DLD1 (cell line): ENCODE measurements around the gene TP53I13.
"Not testable (repeated sequence)": the region's sequence is repeated elsewhere in the genome, so short reads cannot be mapped to it uniquely, and the experiment has no call there.

Experiments used
- in situ Hi-C: cut with HindIII; loops from 2 replicates; pipeline ENCODE4 v1.10.0; 2017; ENCODE audit warnings: low sequenced_read_pairs

Gene TP53I13, protein sequence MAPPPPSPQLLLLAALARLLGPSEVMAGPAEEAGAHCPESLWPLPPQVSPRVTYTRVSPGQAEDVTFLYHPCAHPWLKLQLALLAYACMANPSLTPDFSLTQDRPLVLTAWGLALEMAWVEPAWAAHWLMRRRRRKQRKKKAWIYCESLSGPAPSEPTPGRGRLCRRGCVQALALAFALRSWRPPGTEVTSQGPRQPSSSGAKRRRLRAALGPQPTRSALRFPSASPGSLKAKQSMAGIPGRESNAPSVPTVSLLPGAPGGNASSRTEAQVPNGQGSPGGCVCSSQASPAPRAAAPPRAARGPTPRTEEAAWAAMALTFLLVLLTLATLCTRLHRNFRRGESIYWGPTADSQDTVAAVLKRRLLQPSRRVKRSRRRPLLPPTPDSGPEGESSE

DNA sequence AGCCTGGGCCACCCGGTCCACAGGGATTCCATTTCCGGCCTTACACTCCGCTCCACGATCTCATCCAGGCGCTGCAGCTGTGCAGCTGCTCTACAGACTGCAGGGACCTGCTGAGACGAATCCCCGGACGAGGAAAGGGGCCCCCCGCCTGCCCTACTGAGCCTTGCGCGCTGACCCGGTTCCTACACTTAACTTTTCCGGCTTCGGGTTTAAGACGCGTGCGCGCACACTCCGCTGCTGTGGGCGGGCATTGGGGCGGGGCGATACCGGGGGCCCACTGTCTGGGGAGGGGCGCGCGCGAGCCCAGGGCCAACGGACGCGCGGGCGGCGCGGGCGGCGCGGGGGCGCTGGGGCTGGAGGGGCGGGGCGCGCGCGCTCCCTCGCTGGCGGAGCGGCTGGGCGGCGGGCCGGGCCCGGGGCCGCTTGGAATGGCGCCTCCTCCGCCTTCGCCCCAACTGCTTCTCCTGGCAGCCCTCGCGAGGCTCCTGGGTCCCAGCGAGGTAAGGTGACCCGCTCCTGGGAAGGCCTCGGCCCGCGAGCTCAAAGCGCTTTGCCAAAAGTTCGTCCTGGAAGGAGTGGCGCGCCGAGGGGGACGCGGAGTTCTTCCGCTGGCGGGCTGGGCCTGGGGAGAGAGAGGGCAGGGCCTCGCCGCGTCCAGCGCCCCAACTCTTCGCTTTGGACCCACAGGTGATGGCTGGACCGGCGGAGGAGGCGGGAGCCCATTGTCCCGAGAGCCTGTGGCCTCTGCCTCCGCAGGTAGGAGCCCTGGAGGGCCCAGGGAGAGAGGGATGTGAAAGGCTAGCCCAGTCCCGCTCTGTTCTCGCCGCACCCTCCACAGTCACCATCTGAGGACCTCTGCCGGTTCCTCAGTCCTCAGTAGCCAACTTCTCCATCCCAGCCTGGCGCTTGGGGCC is at the start of gene TP53I13:
TP53I13 (plus strand) TSS at position 371 of the 914 bp plus-strand sequence; CDS start at position 429, 58 bp downstream.
- in situ Hi-C loops = no loop called here

DNA sequence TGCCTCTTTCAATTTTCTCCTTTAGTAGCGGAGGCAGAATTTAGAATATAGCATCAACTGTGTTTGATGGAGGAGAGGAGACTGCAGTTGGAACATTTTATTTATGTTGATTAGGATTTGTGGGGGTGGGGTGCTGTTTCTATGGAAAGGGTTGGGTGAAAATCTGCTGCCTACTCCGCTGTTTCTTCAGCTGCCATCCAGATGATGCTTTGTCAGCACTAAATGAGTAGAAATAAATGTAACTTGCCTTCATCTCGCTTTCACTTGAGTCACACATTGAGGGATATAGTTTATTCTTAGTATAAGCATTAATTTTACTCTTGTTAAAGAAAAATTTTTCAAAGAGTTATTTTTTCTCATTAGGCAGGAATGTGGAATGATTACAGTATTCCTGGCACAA is 43.8 kb upstream of the TP53I13 start:
- in situ Hi-C loops = no loop called here

DNA sequence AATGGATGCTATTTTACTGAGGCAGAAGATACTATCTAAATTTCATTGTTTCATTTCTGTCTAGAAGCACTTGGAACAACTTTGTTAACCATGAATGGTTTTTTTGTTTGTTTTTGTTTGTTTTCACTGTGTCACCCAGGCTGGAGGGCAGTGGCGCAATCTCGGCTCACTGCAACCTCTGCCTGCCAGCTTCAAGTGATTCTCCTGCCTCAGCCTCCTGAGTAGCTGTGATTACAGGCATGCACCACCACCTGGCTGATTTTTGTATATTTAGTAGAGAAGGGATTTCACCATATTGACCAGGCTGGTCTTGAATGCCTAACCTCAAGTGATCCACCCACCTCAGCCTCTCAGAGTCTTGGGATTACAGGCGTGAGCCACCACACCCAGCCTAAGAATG is 42.2 kb upstream of the TP53I13 start:
- in situ Hi-C loops = no loop called here

DNA sequence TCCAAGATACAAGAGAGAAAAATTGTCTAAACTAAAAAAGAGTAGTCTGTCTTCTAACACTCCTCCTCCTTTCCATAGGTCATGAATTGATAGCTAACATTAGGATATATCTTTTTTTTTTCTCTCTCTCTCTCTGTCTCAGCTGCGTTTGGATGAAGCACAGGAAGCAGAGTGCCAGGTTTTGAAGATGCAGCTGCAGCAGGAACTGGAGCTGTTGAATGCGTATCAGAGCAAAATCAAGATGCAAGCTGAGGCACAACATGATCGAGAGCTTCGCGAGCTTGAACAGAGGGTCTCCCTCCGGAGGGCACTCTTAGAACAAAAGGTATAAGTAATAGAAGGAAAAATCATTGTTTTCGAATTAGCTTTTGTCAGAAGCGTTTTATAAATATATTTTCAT is 34.5 kb upstream of the TP53I13 start:
- in situ Hi-C loops = no loop called here

DNA sequence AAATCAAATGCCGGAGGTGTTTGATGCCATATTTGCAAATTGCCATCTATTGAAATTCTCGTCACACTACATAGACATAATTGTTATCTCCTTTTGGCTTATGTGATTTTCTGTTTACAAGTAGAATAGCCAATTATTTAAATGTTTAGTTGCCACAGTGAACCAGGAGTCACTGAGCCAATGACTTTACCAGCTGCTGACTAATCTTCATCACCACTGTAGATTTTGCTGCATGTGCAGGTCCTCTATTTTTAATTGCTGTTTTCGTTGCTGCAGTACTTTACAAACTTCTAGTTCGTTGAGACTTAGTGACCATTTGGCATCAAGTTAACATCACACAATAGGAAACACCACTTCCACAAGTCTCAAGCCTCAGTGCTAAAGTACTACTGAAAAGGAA is 24.4 kb upstream of the TP53I13 start:
- in situ Hi-C loops = no loop called here

DNA sequence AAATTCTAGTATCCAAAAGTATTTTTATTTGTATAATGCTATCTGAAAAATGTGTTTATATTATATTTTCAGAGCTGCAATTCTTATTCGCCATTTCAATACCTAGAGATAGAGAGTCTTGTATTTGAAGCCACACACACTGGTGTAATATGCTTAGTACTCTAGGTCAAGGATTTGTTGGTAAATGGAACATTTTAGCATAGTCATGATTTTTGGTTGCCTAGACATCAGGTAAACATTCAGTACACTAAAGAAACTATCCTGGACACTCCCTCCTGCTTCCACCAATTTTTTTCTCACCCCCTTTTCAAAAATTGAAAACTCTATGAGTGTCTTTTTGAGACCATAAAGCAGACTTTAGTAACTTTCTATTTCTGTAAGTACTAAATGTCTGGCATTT is 22.4 kb upstream of the TP53I13 start:
- in situ Hi-C loops = no loop called here

DNA sequence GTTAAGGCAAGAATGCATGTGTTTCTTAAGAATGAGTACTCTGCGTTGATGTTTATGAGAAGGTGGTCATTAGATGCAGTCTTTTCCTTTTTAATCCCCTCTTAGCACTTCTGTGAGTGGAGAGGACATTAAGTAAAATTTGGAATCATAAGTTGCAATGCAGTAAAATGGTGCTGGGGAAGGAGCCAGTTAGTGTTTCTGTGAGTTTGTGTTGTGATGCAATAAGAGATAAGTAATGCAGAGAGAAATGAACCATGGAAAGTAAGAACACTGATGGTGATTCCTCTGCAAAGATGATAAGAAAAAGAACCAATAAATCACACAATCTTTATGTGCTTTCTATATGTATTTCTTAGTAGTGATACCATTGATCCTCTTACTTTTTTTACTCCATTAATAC is 21.7 kb upstream of the TP53I13 start:
- in situ Hi-C loops = no loop called here

DNA sequence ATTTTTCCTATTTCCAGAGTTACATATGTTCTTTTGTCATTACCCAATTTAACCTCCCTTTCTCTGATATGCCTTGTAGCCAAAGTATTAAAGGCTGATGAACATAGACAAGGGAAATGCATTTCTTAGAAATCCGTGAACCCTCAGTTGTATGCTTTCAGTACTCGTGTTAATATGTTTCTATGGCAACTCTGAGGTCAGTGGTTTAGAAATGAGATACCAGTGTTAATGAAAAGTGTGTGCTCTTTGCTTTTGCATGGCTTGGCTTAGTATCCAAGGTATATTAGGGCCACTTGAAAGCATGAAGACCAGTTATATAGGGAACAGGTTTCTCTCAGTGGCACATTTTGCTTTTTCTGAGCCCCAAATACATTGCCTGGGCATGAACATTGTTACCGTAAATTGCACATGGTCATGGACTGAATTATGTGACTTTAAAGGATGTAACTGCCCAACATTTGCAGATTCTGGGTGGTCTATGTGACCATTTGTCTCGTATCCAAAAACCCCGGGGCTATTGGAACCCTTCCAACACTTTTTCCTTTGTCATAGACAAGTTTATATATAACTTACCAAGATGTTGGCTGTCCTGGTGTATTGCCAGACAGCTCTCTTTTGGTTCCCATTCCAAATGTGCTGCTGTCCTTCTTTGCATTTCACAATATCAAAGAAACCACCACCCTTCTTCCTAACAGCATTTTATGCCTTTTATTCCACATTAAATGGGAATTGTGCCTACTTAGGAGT is 19.2 kb upstream of the TP53I13 start:
- in situ Hi-C loops = no loop called here

DNA sequence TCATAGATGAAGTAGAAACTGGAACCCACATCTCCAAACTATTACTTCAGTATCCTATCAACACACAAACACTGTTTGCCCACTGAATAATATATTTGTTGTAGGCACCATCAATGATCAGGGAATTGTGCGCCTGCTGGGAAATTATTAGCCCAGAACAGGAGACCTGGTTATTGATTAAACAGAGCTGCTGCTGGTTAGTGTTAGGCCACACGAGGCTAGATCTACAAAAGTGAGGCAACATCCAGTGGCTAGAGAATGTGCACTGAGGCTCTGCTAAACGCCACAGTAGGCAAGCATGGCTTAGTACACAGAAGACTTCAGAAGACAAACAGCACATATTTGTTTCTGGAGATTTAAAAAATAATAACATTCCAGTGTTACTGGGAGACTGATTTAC is 12.7 kb upstream of the TP53I13 start:
- in situ Hi-C loops = no loop called here

DNA sequence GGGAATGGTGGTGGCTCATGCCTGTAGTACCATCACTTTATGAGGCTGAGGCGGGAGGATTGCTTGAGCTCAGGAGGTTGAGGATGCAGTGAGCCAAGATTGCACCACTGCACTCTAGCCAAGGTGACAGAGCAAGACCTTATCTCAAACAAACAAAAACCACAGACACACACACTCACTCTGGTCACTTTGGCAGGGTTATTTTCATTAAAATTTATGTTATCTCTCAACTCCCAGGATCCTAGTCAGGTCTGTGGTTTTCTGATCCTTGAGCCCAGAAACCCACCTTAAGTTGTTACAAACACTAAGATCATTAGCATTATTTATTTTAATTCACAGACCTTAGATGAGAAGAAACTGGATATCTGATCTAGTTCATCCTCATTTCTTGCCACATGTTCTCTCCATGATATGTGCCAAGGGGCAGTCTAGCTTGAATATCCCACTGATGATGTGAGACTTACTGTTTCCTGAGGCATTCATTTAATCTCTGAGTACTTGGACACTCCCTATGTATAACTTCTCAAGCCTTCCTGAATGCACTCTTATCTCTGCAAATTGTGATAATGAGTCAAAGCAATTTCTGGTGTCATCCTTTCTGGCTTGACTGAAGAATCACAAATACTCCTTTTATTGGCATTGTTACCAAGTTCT is 11.3 kb upstream of the TP53I13 start:
- in situ Hi-C loops = no loop called here

DNA sequence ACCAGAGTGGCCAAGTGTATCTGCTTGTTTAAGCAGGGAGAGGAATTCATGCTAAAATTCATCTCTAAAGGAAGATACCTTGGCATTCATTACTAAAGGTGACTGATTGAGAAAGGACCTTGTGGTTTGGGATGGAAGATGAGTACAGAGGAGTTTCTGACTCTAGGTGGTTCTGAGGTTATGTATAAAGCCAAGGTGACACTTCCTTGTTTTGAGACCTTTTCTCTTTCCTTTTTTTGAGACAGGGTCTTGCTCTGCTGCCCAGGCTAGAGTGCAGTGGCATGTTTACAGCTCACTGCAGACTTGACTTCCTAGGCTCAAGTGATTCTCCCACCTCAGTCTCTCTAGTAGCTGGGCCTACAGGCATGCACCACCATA is 10.8 kb upstream of the TP53I13 start:
- in situ Hi-C loops = no loop called here

DNA sequence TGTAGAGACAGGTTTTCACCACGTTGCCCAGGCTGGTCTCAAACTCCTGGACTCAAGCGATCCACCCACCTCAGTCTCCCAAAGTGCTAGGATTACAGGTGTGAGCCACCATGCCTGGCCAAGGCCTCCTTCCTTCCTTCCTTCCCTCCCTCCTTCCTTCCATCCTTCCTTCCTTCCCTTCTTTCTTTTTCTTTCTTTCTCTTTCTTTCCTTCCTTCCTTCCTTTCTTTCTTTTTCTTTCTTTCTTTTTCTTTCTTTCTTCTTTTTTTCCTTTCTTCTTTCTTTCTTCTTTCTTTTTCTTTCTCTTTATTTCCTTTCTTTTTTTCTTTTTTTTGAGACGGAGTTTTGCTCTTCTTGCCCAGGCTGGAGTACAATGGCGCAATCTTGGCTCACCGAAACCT is 10.4 kb upstream of the TP53I13 start:
- in situ Hi-C loops = not testable (repeated sequence)

DNA sequence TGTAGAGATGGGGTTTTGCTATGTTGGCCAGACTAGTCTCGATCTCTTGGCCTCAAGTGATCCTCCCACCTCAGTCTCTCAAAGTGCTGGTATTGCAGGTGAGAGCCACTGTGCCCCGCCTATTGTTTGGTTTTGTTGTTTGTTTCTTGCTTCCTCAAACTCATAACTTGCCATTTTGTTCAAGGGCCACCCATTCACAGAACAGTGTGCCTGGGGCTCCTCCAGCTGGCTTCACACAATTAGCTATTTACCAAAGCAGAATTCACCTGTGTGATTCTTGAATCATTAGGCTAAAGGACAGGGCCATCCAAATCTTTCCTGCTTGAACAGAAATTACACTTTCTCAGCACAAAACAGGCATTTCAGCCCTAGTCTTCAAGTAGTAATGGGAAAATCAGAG is 8.9 kb upstream of the TP53I13 start:
- in situ Hi-C loops = no loop called here

DNA sequence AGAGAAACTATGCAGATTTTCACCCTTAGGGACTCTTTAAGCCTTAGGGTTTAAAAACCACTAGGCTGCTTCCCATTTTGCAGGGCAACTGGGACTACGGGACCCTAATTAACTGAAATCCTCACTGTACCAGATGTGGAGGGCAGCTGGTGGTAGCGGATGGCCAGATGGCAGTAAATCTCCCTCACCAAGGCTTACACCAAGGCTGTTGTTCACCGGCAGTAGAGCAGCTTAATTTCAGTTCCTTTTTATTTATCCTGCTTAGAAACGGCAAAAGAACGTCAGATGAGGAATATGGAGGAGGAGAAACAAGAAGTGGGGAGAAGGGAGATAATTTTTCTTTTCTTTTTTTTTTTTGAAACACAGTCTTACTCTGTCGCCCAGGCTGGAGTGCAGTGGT is 8.2 kb upstream of the TP53I13 start:
- in situ Hi-C loops = no loop called here

DNA sequence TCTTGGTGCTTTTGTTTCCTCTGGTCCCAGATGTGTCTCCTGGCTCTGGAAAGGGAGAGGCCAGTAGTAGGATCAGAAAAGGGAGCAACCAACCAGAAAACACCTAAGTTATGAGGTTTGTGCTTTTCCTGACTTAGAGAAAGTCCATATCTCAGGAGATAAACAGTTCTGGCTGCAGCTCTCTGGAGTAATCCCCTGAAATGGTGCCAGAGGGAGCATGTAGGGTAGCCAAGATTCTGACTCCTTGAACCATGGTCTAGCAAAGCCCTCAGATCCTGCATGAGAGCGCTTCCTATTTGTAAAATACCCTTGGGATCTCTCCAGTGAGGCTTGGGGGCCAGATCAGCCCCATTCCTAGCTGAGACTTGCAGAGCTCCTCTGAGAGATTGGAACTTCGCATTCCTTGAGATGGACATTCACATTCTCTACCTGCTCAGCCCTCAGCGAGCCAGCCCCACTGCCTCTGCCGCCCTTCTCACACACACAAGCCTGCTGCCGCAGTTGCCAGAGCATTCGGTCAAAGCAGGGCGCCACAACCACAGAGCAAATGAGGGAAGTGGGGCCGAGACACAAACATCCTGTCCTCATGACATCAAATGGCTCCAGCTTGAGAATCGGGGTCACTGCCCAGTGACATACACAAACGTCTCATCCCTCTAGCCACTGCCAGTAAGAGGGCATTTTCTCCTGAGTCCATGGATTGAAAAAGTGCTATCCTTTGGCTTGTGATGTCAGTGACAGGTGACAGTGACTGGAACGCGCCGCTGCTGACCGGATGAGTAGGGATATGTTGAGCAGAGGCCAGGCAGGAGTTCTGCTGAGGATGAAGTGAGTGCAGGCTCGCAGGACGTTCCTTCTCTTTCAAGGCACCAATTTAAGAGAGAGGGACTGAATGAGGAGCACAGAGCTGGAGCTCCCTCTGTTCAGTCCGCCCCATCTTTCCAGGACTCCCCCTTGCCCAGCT is 6.7 kb upstream of the TP53I13 start:
- in situ Hi-C loops = no loop called here

DNA sequence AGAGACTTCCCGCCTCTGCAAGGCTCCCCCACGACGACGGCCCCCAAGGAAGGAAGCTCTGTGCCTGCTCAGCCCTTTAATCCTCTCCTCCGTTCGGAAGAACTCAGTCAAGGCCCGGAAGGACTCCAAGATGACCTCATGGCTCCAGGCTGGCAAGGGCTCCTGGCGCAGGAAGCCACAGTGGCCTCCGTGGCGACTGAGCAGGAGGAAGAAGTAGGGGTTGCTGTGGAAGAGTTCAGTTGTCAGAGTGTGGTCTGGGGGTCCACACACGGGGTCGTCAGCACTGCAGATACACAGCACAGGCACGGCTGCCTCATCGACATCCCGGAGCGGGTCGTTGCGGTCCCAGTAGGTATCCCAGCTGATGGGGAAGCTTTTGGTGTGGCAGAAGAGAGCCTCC is 5.9 kb upstream of the TP53I13 start:
- in situ Hi-C loops = no loop called here

DNA sequence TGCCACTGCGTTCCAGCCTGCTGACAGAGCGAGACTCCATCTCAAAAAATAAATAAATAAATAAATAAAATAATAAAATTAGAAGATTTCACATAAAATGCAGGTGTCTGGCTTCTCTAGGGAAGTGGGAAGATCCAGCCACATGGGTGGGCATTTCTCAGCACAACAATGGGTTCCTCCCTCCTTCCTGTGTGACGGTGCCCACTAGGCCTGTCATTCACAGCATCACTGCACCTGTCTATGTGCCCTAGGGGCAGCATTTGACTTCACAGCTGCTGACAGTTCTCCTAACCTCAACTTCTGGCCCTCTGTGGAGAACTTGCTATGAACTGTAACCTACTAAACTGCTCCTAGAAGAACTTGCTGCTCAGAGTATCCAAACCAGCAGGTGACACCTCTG is 4.7 kb upstream of the TP53I13 start:
- in situ Hi-C loops = no loop called here

DNA sequence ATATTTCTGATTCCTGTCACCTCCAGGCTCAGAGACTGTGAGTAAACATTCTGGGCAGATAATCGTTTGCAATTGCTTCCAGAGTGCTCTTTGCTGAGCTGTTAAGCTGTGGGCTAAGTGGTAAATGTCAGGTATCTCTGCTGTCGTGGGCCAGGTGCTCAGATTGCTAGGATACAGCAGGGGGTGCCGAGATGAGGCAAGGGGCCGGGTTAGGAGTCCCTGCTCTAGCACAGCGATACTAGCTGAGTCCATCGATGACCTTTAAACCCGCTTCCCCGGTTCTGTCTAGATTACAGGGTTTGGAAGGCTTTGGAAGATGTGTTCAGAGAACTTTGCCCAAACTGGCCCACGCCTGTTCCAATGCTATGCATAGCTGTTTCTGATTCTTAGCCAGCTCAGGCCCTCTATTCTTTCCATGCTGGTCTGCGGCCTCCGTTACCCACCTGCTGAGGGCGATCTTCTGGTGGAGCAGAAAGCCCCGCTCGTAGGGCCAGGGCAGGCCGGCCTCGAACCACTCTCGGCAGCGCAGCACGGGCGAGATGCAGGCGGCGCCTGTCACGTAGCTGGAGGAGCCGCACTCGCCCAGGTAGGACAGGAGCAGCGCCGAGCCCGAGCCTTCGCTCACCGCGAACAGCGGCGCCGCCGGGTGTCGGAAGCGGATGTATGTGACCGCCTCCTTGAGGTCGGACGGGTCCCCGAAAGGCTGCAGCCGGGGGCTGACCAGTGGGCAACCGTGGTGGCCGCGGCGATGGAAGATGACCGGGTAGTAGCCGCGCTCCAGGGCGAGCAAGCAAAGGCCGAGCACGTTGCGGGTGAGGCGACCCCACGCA is 2.6 kb upstream of the TP53I13 start:
- in situ Hi-C loops = no loop called here
